ENCODE data around the gene MXD4.

Gene MXD4

DNA sequence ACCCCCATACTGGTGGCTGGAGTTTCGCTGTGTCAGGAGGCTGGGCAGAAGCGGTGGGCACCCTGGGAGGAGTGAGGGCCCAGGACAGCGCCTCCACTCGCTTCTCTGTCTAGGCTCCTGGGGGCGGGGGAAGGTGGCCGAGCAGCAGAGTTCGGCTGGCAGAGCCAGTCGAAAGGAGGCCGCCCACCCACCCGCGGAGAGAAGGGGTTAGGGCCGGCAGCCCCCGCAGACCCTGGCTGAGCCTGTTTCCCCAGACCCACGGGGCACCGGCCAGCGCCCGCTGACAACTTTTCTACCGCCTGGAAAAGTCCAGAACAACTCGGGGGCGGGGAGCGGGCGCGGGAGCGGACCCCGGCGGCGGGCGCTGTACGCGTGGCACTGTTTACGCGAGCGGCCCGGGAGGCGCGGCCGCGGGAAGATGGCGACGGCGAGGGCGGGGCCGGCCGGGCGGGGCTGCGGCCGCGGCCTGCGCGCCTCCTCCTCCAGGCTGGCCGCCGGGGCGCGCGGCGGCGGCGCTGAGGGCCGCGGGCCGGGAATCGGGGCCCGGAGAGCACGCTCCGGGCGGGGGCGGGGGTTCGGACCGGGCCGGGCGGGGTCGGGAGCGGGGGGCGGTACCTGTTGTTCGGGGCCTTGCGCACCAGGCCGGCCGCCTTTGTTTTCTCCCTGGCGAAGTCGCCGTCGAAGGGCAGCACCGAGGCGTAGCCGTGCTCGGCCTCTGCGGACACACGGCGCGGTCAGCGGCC is 628 bp downstream of the MXD4 start:
- peak; percentile 30 for DNase-seq

DNA sequence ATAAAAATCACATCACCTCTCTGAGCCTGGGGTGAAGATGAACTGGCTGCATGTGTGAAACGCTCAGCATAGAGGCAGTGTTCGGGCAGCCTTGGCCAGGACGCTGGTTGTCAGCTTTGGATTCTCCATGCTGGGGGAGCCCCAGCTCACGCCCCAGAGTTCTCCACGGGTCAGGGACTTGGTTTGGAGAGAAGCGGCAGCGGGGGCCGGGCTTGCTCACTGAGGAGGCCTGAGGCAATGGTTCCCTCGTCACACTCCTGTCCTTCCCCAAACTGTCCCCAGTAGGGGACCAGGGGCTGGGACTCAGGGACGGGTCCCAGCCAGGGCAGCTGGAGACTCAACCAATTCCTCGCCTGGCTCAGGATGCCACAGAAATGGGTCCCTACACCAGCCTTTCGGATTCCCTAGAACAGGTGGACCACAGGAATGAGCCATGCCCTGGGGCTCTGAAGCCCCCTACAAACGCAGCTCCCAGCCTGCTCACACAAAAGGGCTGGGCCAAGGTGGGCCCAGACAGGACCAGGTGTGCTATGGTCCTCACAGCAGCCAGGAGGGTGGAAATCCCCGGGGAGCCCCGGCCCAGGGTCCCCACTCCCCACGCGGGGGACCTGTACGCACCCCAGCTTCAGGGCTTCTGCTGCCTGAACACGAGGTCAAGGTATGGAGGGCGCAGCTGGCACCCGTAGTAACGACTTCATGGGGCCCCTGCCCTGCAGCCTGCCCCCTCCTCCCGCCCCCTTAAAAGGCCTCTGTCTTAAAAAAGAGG is 1.4 kb downstream of the MXD4 start:
- no peak for DNase-seq

DNA sequence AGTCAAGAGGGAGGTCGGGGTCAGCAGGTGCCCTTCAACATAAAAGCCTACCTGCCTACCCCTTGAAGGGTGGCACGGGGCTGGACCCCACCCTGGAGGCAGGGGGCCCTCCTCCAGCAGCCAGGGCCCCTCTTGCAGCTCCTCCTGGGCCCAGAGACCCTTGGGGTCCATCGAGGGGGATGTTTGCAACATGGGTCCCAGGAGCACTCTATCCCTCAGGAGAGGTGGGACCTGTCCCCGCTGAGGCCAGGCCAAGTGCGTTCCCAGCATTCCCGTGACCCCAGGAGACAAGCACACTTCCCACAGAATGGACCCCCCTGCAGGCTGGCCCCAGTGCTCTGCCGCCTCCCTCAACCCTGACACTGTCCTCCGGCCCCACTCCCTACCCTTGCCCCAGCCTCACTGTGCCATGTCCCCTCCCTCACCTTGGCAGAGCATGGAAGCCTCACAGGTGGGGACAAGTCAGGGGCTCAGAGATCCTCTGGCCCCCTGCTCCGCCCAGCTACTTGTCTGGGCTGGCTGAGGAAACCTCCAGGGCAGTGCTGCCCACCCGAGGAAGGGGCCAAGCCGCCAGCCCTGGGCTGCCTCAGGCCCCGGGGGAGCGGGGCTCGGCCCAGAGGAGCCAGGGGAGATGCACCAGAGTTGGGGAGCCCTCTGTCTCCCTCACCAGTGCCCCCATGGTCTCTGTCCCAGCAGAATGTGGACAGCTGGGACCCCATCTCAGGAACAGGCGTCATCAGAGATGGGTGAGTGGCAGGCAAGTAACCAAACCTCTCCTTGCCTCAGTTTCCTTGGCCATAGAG is 2.2 kb downstream of the MXD4 start:
- DNase-seq: no peak

DNA sequence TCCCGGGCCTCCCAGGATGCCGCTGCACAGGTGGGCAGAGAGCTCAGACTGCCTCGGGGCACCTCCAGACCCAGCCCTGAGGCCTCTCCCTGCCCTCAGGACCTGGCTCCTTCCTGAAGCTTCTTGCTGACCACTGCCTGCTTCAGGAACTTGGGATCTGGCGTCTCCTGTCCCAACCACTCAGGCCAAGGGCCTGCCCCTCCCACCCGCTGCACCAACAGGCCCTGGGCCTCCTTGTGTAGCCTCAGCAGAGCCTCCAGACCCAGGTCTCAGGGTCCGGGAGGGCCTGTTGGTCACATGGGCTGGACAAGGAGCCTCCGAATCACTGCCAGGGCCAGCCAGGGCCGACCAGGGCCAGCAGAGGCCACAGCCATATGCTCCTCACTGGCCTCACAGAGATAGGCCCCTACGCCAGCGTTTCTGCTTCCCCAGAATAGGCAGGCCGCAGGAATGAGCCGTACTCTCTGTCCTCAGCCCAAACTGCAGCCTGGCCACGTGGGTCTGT is 2.8 kb downstream of the MXD4 start:
- DNase-seq: no peak

DNA sequence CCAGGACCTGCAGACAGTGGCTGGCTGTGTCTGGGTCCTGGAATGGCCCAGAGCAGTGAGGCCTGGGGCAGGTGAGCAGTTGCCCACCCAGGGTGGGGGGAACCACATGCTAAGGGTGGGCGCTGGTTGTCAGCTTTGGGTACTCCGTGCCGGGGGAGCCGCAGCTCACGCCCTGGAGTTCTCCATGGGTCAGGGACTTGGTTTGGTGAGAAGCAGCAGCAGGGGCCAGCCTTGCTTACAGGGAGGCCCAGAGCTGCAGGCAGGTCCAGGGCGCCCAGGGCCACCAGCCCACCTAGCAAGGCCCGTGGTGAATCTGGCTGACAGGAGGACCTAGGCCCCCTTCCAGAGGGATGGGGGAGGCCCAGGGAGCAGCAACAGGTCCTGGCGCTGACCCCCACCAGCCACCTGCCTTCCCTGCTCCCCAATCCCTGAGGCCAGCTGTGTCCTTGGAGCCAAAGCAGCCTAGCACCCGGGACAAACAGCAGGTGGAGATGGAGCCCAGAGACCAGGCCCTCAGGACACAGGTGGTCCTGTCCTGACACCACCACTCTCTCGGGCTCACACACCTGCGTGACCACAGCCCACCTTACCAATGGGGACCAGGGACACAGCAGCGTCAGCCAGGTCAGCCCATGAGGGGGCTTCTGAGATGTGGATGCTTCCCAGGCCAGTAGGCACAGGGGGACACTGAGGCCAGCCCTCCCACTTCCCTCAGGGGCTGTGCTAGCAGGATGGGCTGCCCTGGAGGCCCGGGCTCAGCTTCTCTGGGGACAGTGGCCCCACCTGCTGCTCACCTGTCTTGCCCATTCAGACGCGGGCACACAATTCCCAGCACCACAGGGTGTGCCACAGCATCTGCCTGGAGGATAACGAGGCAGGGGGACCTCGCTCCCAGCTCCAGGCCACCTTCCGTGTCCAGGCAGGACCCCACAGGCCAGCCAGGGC is 3.5 kb downstream of the MXD4 start:
- no peak for DNase-seq

DNA sequence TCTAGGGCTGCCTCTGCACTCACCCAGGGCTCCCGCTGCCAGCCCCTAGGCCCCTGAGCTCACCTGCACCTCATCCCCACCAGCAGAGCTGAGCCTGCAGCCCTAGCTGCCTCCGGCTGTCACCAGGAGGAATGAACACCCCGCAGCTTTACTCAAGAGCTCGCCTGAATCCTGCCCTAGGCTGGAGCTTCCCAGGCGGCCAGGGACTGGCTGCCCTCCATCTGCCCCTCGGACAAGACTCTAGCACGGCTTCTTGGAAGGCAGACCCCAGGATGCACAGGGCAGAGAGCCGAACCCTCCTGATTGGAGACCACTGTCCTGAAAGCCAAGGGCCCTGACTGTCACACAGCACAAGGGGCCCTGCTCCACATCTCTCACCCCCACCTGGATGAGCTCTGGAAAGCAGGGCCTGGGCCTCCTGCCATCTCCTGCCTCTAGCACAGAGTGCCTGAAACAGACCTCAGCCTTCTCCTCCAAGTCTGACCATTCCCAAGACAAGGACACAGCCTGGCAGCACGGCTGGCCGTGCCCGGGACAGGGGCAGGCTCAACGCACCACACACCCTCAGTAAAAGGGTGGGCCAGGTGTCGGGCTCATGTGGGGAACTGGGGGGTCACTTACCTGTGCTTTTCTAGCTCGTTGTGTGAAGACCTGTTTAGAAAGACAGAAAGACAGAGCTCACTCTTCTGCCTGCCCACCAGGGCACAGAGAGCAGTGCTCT is 4.4 kb downstream of the MXD4 start:
- no peak for DNase-seq

DNA sequence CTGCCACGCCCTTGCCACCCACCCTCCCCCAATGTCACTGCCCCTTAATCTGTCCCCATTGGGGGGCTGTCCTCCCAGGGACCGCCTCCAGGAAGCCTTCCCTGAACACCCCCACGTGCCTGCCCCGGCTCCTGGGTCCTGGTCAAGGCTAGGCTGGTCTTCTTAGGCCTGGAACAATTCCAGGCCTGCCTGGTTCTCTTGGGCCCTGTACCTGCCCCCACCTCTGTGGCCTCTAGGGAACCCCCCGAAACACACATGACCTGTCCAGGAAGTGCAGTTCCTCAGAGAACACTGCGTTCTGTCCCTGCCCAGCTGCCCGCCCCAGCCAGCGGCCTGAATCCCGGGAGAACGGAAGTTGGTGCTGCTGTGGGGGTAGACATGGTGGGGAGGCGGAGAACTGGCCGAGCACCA is 5.1 kb downstream of the MXD4 start:
- DNase-seq: no peak

DNA sequence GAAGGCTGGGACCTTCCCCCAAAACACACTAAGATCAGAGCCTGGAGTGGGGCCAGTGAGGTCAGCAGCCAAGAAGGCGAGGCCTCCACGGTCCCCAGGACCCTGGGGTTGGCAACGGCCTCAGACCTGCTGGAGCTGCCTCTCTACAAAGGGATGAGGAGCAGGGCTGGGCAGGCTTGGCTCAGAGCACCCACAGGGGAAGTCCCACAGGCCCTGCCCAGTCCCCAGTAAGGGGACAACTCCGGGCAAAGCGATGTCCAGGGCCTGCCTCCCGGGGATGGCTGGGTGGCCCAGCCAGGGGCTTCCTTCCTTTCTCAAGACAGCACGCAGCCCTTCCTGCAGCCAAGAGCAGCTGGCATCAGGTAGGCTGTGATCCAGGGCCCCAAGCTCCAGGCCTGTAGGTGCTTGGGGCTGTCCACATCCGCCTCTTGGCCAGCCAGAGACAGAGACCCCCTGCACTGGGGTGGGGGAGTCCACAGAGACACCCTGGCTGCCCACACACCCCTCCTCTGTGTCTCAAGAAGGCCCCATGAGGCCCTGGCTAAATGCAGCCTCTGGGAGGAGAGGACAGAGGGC is 5.7 kb downstream of the MXD4 start:
- DNase-seq: no peak

DNA sequence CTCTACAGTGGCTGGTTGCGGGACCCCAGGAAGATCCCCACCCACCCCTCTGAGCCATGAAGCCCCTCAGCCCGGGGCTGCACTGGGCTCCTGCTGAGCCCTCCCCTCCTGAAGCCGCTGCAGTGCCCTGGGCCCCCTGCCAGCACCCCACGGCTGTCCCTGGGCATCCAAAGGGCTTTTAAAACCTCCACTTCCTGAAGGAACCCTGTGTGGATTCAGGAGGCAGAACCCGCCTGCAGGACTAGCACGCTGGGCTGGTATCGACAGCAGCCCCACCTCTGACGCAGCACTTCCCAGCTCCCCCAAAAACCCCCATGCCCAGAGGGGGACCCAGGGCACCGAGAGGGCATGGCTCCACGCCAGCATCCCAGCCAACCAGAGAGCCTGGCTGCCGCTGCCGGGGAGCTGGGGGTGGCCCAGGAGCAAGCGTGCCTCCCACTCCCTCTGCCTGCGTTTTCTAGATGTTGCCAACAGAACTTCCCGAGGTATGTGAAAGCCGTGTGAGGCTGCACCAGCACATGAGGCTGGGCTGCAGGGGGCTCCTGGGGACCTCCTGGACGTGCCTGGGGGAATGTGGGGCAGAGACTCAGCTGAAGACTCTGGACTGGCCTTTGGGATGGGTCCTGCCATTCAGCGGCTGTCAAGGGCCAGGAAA is 6.3 kb downstream of the MXD4 start:
- no peak for DNase-seq

DNA sequence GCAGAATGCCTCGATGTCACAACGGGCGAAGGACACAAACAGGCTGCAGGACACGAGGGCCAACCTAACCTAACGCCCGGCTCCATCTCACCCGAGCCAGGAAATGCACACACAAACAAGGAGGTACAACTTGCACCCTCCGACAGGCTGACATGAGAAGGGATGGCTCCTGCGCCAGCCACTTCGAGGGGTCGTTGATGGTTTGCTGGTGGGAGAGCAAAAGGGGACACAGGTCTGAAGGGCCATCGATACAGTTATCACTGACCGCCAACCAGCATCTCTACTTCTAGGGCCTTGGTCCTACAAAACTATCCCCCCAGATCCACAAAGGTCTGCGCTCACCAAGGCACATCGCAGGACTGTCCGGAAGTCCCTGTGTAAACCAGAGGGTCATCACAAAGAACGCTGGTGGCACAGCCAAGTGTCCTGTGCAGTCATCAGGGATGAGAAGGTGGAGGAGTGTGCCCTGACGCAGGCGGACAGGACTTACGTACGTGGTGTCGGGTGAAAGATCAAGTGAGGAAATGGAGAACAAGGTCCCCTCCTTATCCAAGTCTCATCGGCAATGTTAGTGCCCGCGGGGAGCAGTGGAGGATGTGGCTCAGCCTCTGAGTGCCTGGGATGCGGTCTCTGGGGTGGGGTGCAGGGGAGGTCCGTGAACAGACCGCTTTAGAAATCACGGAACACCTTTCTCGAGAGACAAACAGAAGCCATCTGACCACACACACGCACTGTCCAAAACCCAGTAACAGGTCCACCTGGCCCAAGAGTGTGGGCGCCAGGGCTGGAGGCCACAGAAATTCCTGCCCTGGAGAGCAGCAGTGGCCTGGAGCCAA is 7.0 kb downstream of the MXD4 start:
- no peak for DNase-seq

DNA sequence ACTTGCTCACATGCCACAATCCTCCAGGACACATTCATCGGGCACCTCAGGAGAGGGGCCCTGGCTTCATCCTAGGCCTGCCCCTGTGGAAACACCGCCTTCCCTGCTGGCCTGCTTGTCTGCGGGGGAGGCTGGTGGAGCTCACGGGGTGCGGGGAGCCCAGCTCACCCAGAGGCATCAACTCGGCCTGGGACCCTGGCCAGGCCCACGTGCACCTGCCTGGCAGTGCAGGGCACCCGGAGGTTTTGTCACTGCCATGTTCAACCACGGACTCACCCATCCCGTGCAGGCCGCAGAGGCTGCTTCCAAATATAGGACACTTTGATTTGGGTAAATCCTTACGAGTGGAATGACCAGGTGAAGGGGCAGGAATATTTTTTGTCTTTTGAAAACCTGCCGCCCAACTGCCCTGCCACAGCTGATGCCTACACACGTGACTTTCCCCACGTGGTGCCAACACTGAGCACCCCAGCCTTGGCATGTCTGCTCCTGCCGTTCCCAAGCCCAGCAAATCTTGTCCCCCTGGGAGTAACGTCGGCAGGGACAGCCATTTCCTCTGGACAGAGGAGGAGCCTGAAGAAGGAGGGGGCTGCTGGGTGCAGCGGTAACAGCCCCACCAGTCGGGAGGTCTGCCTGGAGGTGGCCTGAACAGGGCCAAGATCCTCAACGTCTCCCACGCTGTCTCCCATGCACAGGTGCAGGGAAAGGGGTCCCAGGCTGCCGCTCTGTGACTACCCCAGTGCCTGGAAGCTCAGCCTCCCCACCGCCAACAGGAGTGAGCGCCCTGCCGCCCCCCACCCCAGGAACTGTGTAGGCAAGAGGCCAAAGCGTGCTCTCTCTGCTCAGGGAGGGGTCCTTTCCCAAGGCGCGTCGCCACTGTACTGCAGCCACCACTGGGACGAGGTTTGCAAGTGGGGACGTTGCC is 8.5 kb downstream of the MXD4 start:
- DNase-seq: no peak

DNA sequence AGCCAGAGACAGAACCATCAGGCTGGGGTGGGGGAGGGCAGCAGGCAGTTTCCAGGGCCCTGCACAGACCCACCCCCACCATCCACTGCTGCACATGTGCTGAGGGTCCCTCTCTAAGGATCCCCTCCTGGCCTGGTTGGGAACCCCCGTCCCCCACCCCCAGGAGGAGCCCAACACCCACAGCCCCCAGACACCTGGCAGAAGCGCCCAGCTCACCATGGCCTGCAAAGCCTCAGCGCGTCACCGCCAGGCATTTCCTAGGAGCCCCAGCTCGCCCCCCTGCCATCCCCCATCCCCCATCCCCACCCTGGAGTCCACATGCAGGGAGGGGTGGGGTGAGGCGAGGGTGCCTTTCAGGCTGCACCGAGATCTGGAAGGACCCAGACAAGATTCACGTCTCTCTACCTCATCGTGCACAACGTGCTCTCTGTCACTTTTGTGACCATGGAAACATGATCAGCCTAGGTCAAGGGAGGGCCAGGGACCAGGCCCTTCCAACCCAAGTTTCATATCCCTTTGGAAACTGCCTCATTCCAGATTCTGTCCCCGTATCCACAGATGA is 9.3 kb downstream of the MXD4 start:
- no peak for DNase-seq

DNA sequence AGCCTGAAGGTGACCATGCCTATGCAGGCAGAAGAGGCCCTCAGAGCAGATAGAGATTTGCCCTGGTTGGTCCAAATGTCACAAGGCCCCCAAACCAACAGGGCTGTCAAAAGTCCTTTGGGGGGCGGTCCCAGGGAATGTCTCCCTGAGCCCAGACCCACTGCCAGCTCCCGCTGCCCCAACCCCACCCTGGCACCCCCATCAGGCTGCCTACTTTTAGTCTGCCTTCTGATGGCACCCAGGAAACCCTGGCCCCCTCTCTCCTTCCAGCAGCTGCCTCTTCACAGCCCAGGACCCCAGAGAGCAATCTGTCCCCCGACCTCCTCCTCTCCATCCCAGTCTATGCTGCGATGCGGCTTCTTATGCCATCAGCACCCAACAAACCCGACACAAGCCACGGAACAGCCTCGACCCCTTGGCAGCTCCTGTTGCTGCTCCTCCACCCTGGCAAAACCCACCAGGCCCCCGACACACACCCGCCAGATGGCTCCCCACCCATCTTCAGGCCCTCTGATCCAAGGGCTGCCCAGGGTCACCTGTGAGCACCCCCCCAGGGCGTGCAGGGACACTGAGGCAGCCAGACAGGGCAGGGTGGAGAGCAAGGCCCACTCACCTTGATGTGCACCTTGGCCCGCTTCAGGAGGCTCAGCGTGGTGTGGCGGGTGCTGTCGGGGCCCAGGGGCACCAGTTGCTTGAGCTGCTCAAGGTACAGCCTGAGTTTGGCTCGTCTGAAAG is 9.9 kb downstream of the MXD4 start:
- no peak for DNase-seq

DNA sequence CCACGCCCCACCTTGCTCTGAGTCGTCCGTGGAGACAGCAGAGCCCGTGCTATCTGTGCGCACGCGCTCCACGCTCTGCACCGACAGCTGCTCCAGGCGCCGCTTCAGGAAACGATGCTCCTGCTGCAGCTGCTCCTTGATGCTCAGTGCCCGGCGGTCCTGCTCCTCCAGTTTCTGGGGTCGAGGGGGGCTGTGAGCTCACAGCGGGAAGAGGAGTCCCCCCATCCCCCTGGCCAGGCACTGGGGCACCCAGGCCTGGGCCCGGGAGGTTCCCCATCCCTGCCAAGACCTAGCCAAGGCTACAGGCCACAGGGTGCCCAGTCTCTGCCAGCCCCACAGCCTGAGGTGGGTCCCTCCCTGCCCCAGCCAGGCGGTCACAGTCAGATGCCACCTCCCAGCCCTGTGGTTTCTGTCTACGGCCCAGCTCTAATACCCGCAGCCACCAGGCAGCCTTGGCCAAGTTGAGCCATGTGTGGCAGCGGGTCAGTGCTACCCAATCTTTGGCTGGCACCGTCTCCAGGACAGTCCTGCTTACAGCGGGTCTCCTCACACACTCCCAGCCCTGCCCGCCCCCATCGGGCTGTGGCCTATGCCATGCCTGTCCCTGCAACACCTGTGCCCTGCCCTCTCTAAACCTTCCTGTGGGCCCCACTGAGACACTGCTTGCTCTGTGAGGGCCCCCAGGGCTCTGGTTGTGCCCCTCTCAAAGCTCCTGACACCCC is 10.7 kb downstream of the MXD4 start:
- no peak for DNase-seq

DNA sequence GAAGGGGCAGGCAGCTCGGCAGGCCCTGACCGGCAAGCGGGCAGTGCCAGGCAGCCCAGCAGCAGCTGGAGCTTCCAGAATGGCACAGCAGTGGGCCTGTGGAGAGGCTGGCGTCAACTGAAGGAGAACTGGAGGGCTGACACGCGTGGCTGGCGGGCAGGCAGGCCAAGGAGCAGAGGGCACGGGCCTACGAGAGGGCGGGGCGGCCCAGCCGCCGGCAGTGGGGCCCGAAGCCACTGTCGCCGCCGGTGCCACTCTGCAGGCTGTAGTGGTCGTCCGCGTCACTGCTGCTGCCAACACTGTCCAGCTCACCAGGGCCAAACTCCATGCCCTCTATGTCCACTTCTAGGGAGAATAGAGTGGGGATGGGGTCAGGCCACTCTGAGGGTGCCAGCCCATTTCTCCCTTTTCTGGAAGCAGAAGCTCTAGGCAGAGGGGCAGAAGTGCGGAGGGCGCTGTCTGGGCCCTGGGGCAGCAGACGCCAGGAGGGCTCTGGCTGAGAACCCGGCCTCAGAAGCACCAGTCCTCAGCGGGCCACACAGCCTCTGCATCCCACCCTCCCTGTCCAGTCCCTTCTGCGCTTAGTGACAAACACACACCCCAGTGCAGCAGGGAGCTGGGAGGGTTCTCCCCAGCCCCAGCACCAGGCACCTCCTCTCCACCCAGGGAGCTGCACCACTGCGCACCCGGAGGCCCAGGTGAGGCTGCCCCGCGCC is 11.4 kb downstream of the MXD4 start:
- DNase-seq: no peak

Measured in NCI-H82 (cell line).